Measurements from ENCODE around the gene OR4F6.
A peak's percentile ranks its signal among the peaks of the same experiment; 100 is the strongest.

The OR4F6 gene

DNA sequence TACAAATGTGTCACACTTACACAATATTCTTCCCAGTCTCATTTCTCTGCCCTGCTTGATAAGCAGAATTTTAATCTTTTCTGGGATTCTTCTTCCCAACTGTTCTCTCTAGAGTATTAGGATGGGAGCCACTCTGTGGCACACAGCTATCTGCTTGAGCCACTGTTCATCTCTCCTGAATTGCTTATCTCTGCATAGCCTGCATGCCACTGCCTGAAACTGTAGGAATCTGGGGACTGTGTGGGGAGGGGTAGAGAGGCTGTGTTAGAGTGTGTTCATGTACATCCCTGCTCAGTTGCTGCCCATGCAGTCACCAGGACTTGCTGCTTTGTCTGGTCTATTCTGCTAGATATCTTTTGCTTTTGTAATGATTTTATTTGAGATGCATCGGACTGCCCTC lies 2.3 kb upstream of the OR4F6 start:
- no peak for DNase-seq (ENCODE audit: low read depth, low spot score)
- H3K4me3 ChIP-seq (ENCODE audit: low read length) = no peak overlapping the region

DNA sequence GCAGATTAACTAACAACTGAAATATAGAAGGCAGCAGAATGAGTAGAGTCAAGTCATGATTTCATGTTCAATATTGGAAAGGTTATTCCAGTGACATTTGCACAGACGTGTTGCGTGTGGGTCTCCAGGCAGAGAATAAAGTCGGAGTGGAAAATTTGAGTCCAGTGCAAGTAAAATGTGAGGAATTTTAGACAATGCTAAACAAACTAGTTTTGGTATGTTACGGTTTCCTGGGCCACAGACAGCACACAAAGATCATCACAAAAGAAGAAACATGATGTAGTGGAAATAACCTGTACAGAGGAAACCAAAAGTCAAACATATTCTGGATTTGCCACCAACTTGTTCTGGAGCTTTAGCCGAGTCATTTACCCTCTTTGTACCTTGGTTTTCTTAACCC lies 367 bp downstream of the OR4F6 start:
- no peak overlapping the region for H3K4me3 ChIP-seq (ENCODE audit: low read length)
- DNase-seq (ENCODE audit: low read depth, low spot score) = no peak

- no peak for DNase-seq (ENCODE audit: low read depth, low spot score)
These were observed 1.1 kb downstream of the OR4F6 start for GRCh38 chr15:101804375-101804774.

GRCh38 chr15:101804941-101805340 lies 1.6 kb downstream of the OR4F6 start:
- no peak for DNase-seq (ENCODE audit: low read depth, low spot score)

More at GRCh38 chr15:101804375-101804774, 1.1 kb downstream of the OR4F6 start:
- H3K4me3 ChIP-seq (ENCODE audit: low read length) = no peak overlapping the region

GRCh38 chr15:101805605-101806345 lies 2.5 kb downstream of the OR4F6 start:
- no peak overlapping the region for H3K4me3 ChIP-seq (ENCODE audit: low read length)
- no peak for DNase-seq (ENCODE audit: low read depth, low spot score)

More at GRCh38 chr15:101804941-101805340, 1.6 kb downstream of the OR4F6 start:
- no peak overlapping the region for H3K4me3 ChIP-seq (ENCODE audit: low read length)

DNA sequence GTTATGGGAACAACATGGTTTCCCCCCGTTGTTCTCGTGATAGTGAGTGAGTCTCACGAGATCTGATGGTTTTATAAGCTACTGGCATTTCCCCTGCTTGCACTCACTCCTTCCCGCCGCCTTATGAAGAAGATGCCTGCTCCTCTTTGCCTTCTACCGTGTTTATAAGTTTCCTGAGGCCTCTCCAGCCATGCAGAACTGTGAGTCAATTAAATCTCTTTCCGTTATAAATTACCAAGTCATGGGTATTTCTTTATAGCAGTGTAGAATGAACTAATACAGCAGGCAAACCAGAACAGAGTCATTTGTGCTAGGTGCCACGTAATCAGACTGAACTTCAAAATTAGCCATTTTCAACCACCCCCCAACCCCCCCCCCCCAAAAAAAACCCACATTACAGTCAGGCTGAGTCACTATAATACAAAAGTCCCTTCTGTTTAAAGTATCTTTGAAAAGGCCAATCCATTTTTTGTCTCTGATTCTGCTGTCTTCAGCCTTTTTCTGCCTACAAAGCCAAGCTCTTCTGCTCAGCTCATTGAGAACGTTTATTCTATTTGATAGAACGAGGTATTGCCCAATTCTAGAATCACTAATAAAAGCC lies 4.1 kb downstream of the OR4F6 start:
- no peak overlapping the region for H3K4me3 ChIP-seq (ENCODE audit: low read length)
- no peak for DNase-seq (ENCODE audit: low read depth, low spot score)

DNA sequence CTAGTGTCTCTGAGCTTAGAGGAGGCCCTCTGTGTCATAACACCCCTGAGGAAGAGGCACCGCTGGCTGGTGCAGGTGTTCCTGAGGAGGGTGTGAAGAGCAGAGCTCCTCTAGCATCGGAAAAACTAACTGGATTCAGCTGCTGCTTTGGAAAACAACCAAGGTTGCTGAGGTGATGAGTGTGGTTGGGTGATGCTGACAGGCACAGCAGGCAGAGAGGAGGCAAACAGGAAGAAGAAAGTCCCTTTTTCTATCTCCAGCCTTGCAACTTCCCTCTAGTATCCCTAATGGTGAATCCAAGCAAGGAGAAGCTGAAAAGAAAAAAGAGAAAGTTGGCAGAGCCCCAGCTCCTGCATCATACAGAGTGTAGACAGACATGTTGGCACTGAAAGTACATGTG lies 4.9 kb downstream of the OR4F6 start:
- DNase-seq (ENCODE audit: low read depth, low spot score) = no peak
- no peak overlapping the region for H3K4me3 ChIP-seq (ENCODE audit: low read length)

DNA sequence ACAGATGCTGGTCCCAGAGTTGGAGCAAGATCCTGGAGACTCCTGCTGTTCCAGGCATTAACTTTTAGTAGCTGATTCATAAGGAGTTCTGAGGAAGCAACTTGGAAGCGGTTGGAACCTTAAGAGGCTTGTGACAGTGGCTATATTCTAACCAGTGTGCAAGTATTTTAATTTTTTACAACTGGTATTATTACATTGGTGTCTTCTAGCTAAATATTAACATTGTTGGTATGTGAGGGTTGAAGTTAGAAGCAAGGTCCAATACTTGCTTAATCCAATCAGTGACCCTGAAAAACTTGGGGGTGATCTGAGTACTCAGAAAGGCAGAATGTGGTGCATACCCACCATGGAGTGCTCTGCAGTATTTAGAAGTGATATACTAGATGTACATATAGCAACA lies 7.1 kb downstream of the OR4F6 start:
- H3K4me3 ChIP-seq (ENCODE audit: low read length) = no peak overlapping the region
- DNase-seq (ENCODE audit: low read depth, low spot score) = no peak

- peak; percentile 14 for DNase-seq (ENCODE audit: low read depth, low spot score)
- H3K4me3 ChIP-seq (ENCODE audit: low read length) = no peak overlapping the region
These were observed 7.6 kb downstream of the OR4F6 start for GRCh38 chr15:101810876-101811275.

- no peak within 1 kb of the TSS for H3K4me3 ChIP-seq (ENCODE audit: low read length)
- DNase-seq (ENCODE audit: low read depth, low spot score) = no peak
These were observed 8.6 kb downstream of the OR4F6 start, which contains the start of gene OR4F15 for GRCh38 chr15:101811902-101812301. OR4F15 (plus strand) TSS chr15:101812202; CDS start chr15:101818187, 5,985 bp downstream.

GRCh38 chr15:101813803-101814534 lies 10.7 kb downstream of the OR4F6 start:
- H3K4me3 ChIP-seq (ENCODE audit: low read length) = no peak overlapping the region
- no peak for DNase-seq (ENCODE audit: low read depth, low spot score)

DNA sequence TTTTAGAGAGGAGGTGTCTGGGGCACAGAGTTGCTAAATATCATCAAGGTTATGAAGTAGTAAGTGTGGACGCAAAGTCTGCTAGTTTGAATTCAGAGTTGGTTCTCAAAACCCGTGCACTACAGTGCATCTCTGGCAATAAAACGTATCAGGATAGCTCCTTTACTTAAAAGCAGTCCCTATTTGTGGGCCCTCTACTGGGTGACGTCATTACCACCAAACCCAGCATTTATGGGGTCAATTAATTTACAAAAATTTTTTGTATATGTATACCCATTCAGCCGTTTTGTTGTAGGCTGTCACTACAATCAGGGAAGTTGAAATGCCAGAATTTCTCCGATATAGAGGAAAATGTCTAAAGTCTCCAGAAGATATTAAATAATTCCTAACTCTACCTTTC lies 17.5 kb downstream of the OR4F6 start:
- DNase-seq (ENCODE audit: low read depth, low spot score) = no peak
- H3K4me3 ChIP-seq (ENCODE audit: low read length) = no peak overlapping the region

GRCh38 chr15:101827257-101827656 lies 23.9 kb downstream of the OR4F6 start:
- no peak for DNase-seq (ENCODE audit: low read depth, low spot score)
- H3K4me3 ChIP-seq (ENCODE audit: low read length) = no peak overlapping the region

- no peak for DNase-seq (ENCODE audit: low read depth, low spot score)
- H3K4me3 ChIP-seq (ENCODE audit: low read length) = no peak overlapping the region
These were observed 25.5 kb downstream of the OR4F6 start for GRCh38 chr15:101828774-101829173.

DNA sequence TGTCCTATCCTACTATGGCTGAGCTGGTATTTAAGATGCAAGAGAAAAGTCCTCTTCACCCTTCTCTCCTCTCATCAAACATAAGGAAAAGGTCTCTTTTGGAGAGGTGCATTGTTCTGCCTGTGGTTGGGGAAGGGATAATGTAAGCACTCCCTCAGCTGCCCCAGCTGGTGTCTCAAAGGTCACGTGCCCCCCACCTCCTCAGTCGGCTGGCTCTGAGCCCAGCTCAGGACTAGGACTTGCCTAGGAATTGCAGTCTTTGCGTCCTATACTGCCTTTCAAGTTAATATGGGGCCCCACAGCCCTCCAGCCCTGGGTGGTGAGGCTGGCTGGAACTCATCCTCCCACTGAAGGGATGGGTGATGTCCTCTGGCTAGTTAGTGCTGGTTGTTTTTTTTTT lies 38.3 kb downstream of the OR4F6 start:
- DNase-seq (ENCODE audit: low read depth, low spot score) = no peak
- no peak overlapping the region for H3K4me3 ChIP-seq (ENCODE audit: low read length)

DNA sequence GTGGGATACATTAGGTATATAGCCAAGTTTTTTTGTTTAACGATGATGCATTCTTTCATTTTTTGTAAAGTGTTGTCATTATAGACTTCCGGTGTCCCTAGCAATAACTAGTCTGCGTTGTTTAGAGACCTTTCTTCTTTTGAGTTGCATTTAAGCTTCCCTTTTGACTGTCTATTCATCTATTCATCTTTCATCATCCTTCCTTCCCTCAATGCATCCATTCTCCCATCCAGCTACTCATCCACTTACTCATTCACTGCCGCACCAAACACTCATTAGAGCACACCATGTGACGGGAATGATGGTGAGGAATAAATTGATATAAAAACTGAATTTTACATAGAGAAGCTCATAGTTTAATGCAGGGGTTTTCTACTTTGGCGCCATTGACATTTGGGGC lies 41.6 kb downstream of the OR4F6 start:
- no peak for DNase-seq (ENCODE audit: low read depth, low spot score)

DNA sequence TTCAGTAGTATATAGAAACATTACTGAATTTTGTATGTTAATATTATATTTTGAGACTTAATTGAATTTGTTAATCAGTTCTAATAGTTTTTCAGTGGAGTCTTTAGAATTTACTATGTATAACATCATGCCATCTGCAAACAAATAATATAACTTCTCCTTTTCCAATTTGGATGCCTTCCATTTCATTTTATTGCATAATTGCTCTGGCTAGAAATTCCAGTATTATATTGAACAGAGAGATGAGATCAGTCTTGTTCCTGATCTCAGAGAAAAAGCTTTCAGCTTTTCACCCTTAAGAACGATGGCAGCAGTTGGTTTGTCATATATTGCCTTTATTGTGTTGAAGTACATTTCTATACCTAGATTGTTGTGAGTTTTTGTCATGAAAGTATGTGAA lies 49.0 kb downstream of the OR4F6 start:
- H3K4me3 ChIP-seq (ENCODE audit: low read length) = no peak overlapping the region
- DNase-seq (ENCODE audit: low read depth, low spot score) = no peak

More for the DNA sequence above, 41.6 kb downstream of the OR4F6 start:
- no peak overlapping the region for H3K4me3 ChIP-seq (ENCODE audit: low read length)
